Measurements from ENCODE around the gene FASTKD1.
"Not testable (repeated sequence)": the region's sequence is repeated elsewhere in the genome, so short reads cannot be mapped to it uniquely, and the experiment has no call there.

- TF ChIP-seq CTCF, POLR2A (IDR thresholded peaks at IDR 0.05): not testable (repeated sequence)
Measured at GRCh38 chr2:169516488-169516995, 57.1 kb downstream of the FASTKD1 start.

All from Peyer's patch (tissue), 4 donors.